Cardiac muscle cell (in vitro differentiated cells and primary cell): ENCODE results near the gene SBF2. TPM values are rescaled to one million over a fixed set of nuclear protein-coding genes. Genes with fewer than 3 reads are reported as not detected.
A peak's percentile ranks its signal among the peaks of the same experiment; 100 is the strongest.

Experiments
- DNase-seq, 2 donors: peaks; one replicate each; pipeline versions ENCODE4 v3.0.0 to v3.0.0-alpha.2; 2010 to 2017; ENCODE audit warnings: low read depth in 1 of 2, low spot score in 1 of 2
- H3K27ac ChIP-seq: fragments of 200-600 bp; sonication (generic); 2 replicates; pipeline ENCODE4 v1.5.1; 2016
- H3K27me3 ChIP-seq: fragments of 200-600 bp; sonication (generic); 2 replicates; pipeline ENCODE4 v1.6.0; 2016; ENCODE audit warnings: control low read depth
- H3K36me3 ChIP-seq: fragments of 200-600 bp; sonication (generic); 2 replicates; pipeline ENCODE4 v1.5.1; 2016; ENCODE audit warnings: control low read depth
- H3K4me1 ChIP-seq: fragments of 200-600 bp; sonication (generic); 2 replicates; pipeline ENCODE4 v1.8.1; 2017; ENCODE audit warnings: low read depth, mild to moderate bottlenecking, mixed run types
- H3K4me3 ChIP-seq: fragments of 200-600 bp; sonication (generic); 2 replicates; pipeline ENCODE4 v1.5.1; 2016; ENCODE audit warnings: mild to moderate bottlenecking
- H3K9me3 ChIP-seq: fragments of 200-600 bp; sonication (generic); 2 replicates; pipeline ENCODE4 v1.5.1; 2017; ENCODE audit warnings: low read depth, mild to moderate bottlenecking, control low read depth
- polyA plus RNA-seq: library from polyadenylated mRNA; unstranded; fragments of >200 nt; fragmentation: Nextera tagmentation; extraction: Ambion mirVana; gene quantifications from 2 replicates; pipeline ENCODE4 v1.2.1, GENCODE V29; 2016
- total RNA-seq: library from RNA; depleted of rRNA; stranded (reverse); fragments of >200 nt; gene quantifications from 2 replicates; pipeline ENCODE4 v1.2.3, GENCODE V29; 2016
- TF ChIP-seq, protein P1 (sequence below): IDR thresholded peaks from 2 replicates; pipeline ENCODE4 v1.5.1; 2012; ENCODE audit warnings: low read depth, mild to moderate bottlenecking, low read length

Gene SBF2
- total and polyA plus RNA-seq, 2 experiments from 2014 or later = 13.3 to 32.3 TPM

DNA sequence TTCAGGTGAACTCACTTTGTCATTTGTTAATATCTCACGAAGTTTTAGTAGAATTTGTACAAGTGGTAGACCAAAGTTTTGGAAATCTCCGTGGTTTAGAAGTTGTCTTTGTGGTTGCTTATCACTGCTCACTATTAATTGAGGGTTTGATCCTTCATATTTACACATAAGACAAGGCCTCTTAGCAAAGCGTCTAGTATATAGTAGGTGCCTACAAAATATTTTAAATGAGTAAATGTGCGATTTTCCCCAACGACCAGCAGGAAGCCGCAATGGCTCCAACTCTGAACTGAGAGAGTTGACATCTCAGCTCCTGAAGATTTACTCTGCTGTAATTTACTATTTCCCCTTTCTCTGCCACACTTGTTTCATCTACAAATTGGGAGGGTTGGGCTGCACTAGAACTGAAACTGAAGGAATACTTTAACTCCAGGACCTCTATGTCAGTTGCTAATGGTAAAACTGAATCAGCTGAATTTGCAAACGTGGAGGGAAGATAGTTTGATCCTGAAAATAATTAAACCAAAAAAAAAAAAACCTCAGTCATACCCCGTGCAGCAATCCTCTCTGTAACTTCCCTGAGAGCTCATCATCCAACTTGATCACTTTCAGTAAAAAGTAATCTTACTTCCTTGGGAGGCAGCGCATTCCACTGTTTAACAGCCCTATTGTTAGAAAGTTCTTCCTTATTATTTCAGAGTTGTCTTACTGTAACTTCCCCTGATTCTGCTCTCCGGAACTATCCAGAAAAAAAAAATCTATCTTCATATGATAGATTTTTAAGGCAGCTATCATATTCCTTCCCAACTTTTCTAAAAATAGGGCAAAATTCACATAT, 1.3 kb upstream of the SBF2 start:
- peak overlapping the region; percentile 77 for H3K4me3 ChIP-seq
- H3K27me3 ChIP-seq = peaks cover 15% of the 10 kb centered on the region
- no peak for DNase-seq
- H3K9me3 ChIP-seq = no peaks in the 10 kb centered on the region
- TF ChIP-seq, protein P1, sequence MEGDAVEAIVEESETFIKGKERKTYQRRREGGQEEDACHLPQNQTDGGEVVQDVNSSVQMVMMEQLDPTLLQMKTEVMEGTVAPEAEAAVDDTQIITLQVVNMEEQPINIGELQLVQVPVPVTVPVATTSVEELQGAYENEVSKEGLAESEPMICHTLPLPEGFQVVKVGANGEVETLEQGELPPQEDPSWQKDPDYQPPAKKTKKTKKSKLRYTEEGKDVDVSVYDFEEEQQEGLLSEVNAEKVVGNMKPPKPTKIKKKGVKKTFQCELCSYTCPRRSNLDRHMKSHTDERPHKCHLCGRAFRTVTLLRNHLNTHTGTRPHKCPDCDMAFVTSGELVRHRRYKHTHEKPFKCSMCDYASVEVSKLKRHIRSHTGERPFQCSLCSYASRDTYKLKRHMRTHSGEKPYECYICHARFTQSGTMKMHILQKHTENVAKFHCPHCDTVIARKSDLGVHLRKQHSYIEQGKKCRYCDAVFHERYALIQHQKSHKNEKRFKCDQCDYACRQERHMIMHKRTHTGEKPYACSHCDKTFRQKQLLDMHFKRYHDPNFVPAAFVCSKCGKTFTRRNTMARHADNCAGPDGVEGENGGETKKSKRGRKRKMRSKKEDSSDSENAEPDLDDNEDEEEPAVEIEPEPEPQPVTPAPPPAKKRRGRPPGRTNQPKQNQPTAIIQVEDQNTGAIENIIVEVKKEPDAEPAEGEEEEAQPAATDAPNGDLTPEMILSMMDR = no peak
- no peaks in the 10 kb centered on the region for H3K36me3 ChIP-seq
- no peak overlapping the region for H3K27ac ChIP-seq
- peaks cover 20% of the 10 kb centered on the region for H3K4me1 ChIP-seq

DNA sequence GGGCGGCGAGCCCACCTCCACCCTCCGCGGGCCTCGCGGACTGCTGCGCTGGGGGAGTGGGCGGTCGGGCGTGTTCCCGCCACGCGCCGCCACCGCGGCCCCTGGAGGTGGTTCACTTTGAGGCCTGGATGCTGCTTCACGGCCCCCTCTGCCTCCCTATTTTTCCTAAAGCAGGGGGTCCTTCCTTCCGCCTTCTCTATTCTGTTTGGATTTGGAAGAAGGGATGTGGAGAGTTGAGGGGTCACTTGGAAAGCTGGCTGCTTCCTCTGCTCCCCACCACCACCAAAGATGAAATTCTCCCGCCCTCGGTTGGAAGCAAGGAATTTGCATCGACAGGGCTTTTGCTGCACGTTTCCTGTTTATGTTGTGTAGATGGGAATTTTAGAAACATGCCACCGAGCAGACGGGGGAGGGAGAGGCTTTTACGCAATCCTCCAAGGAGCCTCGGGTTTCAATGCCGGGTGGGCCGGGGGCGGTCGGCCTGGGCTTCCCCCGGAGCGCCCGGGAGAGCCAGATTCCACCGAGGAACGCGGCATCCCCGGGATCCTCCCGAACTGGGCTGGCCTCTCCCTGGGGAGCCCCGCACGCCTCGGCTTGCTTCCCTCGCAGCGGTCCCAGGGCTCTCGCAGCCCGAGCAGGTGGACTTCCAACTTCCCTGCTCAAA, 403 bp upstream of the SBF2 start:
- Histone ChIP-seq H3K27ac (peak overlapping the region; percentile 87), H3K27me3 (peaks cover 14% of the 10 kb centered on the region), H3K4me3 (peak overlapping the region; percentile 77), H3K4me1 (peaks cover 20% of the 10 kb centered on the region), H3K9me3 (no peaks in the 10 kb centered on the region), H3K36me3 (no peaks in the 10 kb centered on the region)
- peak; percentile 55 to 83 for DNase-seq
- TF ChIP-seq, protein P1 = no peak

DNA sequence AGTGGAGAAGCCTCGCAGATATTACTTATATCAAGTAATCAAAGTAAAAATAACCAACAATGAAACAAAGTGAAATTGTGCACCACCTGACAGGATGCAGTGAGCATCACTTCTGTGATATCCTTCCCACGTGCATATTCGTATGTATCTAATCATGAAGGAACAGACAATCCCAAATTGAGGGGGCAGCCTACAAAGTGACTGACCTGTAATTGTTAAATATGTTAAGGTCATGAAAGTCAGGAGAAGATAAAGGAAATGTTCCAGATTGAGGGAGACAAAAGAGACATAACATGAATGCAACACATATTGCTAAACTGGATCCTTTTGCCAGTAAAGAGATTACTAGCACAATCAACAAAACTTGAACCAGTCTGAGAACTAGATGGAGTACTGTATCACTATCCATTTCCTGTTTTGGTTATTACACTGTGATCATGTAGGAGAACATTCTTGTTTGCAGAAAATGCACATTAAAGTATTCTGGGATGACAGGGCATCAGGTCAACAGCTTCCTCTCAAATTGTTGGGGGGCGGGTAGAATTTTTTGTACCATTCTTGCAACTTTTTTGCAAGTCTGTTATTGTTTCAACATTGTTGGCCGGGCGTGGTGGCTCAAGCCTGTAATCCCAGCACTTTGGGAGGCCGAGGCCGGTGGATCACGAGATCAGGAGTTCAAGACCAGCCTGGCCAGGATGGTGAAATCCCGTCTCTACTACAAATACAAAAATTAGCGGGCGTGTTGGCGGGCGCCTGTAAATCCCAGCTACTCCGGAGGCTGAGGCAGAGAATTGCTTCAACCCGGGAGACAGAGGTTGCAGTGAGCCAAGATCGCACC, 2.0 kb downstream of the SBF2 start:
- TF ChIP-seq, protein P1 = no peak
- Histone ChIP-seq H3K36me3 (no peaks in the 10 kb centered on the region), H3K27me3 (peaks cover 14% of the 10 kb centered on the region), H3K4me1 (peaks cover 9% of the 10 kb centered on the region), H3K27ac (no peak overlapping the region), H3K9me3 (no peaks in the 10 kb centered on the region), H3K4me3 (no peak overlapping the region)
- DNase-seq = peak in 1 of 2 donors; percentile 58

DNA sequence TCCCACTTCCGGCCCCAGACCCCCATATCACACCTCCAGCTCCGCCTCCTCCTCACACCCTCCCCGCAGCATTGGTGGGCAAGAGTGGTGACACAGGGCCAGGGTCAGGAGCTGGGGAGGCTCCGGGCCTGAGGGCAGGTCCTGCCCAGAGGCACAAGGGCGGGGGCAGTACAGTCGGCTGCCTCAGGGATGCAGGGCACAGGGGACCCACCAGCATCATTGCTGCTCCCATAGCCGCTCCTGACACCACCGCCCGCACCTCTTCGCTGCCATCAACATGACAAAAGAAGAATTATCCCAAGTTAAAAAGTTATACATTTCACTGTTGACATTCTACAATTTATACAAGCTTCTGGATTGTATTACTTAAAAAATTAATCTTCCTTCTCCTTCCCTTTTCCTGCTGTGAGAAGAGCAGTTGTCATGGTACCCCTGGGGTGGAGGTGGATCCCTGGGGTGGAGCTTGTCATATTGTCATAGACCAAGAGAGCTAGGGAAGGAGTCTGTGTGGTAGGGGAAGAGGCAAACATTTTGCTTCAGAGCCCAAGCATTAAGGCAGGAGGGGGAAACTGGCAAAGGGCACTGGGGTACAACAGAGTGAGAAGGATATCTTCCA, 4.1 kb downstream of the SBF2 start:
- TF ChIP-seq, protein P1 = no peak
- Histone ChIP-seq H3K27ac (no peak overlapping the region), H3K4me3 (no peak overlapping the region), H3K4me1 (peaks cover 10% of the 10 kb centered on the region), H3K27me3 (peaks cover under 1% of the 10 kb centered on the region), H3K36me3 (no peaks in the 10 kb centered on the region), H3K9me3 (no peaks in the 10 kb centered on the region)
- no peak for DNase-seq
